Epithelial cell of esophagus (primary cell): Measurements from ENCODE around the gene DDX46.

Source experiments
- DNase-seq: peaks from one replicate; pipeline ENCODE4 v3.0.0; 2010; ENCODE audit warnings: low read depth
- H3K4me3 ChIP-seq: 2 replicates; pipeline ENCODE4 v1.5.1; 2011; ENCODE audit warnings: mild to moderate bottlenecking, low read length, control low read depth
- CTCF ChIP-seq: IDR thresholded peaks from 2 replicates; pipeline ENCODE4 v1.5.1; 2011; ENCODE audit warnings: low read depth, mild to moderate bottlenecking, low read length, control low read depth, inconsistent platforms; ENCODE audit not compliant: insufficient read depth; ENCODE audit errors: missing control alignments

Gene DDX46

DNA sequence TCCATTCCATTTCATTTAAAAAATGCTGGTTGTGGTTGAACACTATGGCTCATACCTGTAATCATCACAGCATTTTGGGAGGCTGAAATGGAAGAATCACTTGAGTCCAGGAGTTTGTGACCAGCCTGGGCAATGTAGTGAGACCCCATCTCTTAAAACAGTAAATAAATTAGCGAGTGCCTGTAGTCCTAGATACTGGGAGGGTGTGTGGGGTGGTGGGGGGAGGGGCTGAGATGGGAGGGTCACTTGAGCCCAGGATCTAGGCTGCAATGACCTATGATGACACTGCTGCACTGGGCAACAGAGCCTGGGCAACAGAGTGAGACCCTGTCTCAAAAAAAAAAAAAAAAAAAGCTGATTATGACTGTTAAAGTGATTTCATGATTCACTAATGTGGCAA lies 29.1 kb downstream of the DDX46 start:
- H3K4me3 ChIP-seq: no peak overlapping the region
- TF ChIP-seq CTCF: no peak
- DNase-seq: no peak

DNA sequence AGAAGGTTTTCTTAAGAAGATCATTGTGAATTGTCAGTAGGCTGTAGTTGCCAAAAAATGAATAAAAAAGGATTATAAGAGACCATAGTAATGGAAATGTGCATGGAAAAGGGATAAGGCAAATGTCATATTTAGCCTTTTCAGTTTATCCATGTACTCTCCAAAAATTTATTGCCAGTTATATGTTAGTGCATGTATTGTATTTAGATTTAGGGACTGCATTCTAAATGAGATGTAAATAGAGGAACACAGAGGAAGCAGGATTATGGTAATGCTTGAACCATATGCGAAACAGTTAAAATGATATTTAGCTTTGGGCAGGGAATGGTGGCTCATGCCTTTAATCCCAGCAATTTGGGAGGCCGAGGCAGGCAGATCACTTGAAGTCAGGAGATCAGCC lies 33.0 kb downstream of the DDX46 start:
- DNase-seq: no peak
- H3K4me3 ChIP-seq: no peak overlapping the region
- no peak for TF ChIP-seq CTCF

GRCh38 chr5:134792286-134792685 lies 33.7 kb downstream of the DDX46 start:
- H3K4me3 ChIP-seq: no peak overlapping the region

DNA sequence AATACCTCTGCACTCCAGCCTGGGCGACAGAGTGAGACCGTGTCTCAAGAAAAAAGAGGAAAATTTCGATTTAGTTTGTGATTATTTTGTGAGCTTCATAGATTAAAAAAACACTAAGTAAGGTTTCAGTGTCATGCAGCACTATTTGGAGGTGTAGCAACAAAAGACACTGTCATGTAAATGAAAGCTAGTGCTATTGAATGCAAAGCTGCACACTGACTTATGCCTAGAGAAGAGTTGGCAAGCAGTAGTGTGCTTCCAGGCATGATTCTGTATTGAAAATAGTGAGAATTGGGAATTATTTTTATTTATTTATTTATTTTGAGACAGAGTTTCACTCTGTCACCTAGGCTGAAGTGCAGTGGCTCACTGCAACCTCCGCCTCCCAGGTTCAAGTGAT lies 34.5 kb downstream of the DDX46 start:
- TF ChIP-seq CTCF: no peak
- H3K4me3 ChIP-seq: no peak overlapping the region
- no peak for DNase-seq

More at GRCh38 chr5:134792286-134792685, 33.7 kb downstream of the DDX46 start:
- DNase-seq: no peak
- TF ChIP-seq CTCF: no peak

- no peak overlapping the region for H3K4me3 ChIP-seq
- TF ChIP-seq CTCF: no peak
- peak; percentile 43 for DNase-seq
Observed at GRCh38 chr5:134794082-134794481, 35.5 kb downstream of the DDX46 start.

DNA sequence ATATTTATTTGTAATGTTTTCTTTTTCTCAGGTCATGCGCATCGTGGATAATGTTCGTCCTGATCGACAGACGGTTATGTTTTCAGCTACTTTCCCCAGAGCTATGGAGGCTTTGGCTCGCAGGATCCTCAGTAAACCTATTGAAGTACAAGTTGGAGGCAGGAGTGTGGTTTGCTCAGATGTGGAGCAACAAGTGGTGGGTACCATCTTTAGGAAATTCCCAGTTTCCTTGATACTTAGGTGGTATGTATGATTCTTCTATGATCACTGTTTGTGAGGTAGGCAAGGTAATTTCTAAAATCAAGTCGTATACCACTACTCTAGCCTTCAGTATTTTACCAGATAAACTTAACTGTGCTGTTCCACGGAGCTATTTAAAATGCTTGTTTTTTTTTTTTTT lies 36.2 kb downstream of the DDX46 start:
- DNase-seq: no peak
- TF ChIP-seq CTCF: no peak
- H3K4me3 ChIP-seq: no peak overlapping the region

- no peak for TF ChIP-seq CTCF
- no peak for DNase-seq
- H3K4me3 ChIP-seq: no peak overlapping the region
Observed at GRCh38 chr5:134798468-134798867, 39.9 kb downstream of the DDX46 start.
